ENCODE data around the gene ZNF431.
"Not testable (repeated sequence)": the region's sequence is repeated elsewhere in the genome, so short reads cannot be mapped to it uniquely, and the experiment has no call there.

ZNF431 gene

GRCh38 chr19:21148681-21149080, 6.8 kb downstream of the ZNF431 start:
- DNase-seq = no peak

GRCh38 chr19:21149877-21150276, 8.0 kb downstream of the ZNF431 start:
- DNase-seq = no peak

GRCh38 chr19:21151460-21151859, 9.6 kb downstream of the ZNF431 start:
- DNase-seq = no peak

- no peak for DNase-seq
These were observed 16.8 kb downstream of the ZNF431 start for GRCh38 chr19:21158523-21159135.

DNA sequence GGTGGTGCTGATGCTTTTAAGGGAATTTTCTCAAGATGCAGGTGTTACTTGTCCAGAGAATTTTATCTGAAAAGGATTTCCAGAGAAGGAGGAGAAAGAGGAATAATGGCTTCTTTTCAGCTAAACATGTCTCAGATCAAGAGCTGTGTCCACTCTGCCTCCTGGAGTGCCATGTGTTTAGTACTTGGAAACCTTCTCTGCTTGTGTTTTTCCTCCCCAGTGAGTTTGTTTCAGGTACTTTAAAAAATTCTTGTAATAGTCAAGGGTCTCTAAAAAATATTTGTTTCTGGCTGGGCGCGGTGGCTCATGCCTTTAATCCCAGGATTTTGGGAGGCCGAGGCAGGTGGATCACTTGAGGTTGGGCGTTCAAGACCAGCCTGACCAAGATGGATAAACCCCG, 22.7 kb downstream of the ZNF431 start:
- no peak for DNase-seq

DNA sequence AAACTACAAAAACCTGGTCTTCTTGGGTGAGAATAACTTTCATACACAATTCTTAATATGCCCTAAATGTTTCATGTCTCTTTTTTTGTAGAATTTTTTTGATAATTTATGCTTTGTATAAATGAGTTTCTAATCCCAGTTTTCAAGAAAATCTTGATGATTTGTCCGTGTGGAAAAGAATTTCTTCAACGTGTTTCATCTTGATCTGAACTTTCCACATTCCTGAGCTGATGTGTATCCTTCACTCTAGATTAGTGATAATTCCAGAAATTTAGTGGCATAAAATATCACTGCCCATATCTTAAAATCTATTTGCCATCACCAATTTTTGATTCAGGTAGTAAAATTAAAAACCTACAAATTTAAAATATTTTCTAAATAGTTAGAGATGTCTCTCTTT, 24.6 kb downstream of the ZNF431 start:
- DNase-seq = no peak

DNA sequence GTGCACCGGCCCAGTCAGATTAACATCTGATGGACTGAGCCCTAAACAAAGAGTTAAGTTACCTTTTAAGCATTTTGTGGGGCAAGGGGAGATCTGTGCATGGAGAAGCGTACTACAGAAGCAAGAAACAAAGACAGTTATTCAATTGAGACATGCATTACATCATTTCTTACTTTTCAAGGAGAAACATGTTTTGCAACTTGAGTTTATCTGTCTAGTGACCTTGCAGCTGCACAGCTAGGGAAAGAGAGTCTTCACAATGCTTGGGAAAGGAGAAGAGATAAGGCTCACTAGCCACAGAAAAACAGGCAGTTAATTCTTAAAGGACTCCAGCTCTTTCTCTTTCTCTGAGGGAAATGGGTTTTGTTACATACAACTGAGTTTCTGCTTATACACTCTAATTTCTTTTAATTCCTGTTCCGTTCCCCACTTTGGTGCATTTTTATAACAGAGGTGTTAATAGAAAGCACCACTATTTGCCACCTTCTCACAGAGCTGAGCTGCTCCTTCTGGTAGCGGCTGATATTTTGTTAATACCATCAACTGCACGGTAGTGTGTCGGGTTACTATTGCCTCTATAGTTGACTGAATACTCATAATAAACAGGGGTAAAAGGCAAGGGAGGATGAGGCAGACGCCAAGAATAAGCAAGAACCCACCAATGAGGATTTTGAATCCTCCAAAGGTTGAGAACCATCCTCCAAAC, 55.9 kb downstream of the ZNF431 start:
- DNase-seq = no peak

- DNase-seq = no peak
These were observed 61.1 kb downstream of the ZNF431 start for GRCh38 chr19:21202865-21203494.

GRCh38 chr19:21210037-21210621, 68.3 kb downstream of the ZNF431 start:
- DNase-seq = no peak

GRCh38 chr19:21221693-21222092, 79.9 kb downstream of the ZNF431 start:
- DNase-seq = no peak

DNA sequence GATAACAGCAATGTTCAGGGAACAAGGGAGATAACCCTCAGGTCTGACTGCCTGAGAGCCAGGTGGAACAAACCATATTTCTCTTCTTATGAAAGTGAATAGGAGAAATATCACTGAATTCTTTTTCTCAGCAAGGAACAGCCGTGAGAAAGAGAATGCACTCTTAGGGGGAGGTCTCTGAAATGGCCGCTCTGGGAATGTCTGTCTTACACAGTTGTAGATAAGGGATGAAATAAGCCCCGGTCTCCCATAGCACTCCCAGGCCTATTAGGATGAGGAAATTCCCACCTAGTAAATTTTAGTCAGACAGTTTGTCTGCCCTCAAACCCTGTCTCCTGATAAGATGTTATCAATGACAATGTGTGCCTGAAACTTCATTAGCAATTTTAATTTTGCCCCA, 88.1 kb downstream of the ZNF431 start:
- DNase-seq = not testable (repeated sequence)

GRCh38 chr19:21233691-21234090, 91.9 kb downstream of the ZNF431 start:
- no peak for DNase-seq

GRCh38 chr19:21236751-21237150, 94.9 kb downstream of the ZNF431 start:
- not testable (repeated sequence) for DNase-seq

- no peak for DNase-seq
These were observed 96.8 kb downstream of the ZNF431 start for GRCh38 chr19:21238670-21239069.
